Measurements from ENCODE around the gene ALDH1B1. TPM values are rescaled to one million over a fixed set of nuclear protein-coding genes. Genes with fewer than 3 reads are reported as not detected.

Gene ALDH1B1
- total RNA-seq, 1 donor from 2014 or later, result 9.0 TPM

- intact Hi-C loops (cut with micrococcal nuclease), result no loop called here
- ChIA-PET POLR2A (no interaction called here), CTCF (no interaction called here)
- no peak overlapping the region for H3K4me3 Mint-ChIP-seq
- ATAC-seq (ENCODE audit: low read depth), result no peak
- DNase-seq, result no peak
- peaks cover 20% of the 10 kb centered on the region for H3K27me3 Mint-ChIP-seq
- H3K27ac Mint-ChIP-seq, result no peak overlapping the region
- no peaks in the 10 kb centered on the region for H3K4me1 Mint-ChIP-seq
- no peaks in the 10 kb centered on the region for H3K36me3 Mint-ChIP-seq (ENCODE audit: low read depth)
- H3K9me3 Mint-ChIP-seq, result no peaks in the 10 kb centered on the region
- TF ChIP-seq CTCF (IDR thresholded peaks at IDR 0.05), result no peak
Measured at GRCh38 chr9:38408719-38409118, 16.2 kb downstream of the ALDH1B1 start.

DNA sequence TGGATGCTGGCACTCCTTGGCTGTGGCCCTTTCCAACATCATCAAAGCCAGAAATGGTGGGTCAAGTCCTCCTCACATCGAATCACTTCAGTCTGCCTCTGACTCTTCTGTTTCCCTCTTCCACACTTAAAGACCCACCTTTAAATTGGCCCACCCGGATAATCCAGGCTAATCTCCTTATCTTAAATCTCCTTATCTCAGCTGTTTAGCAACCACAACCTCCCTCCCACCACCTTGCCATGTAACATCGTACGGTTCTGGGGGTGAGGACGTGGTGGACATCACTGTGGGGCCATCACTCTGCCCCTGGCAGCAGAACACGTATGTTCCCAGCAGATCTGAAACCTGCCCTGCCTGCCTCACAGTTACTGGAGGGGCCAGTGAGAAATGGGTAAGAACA is 20.2 kb downstream of the ALDH1B1 start:
- ChIA-PET CTCF (no interaction called here), POLR2A (no interaction called here)
- intact Hi-C loops (cut with micrococcal nuclease), result no loop called here
- H3K4me1 Mint-ChIP-seq, result no peaks in the 10 kb centered on the region
- no peak overlapping the region for H3K27ac Mint-ChIP-seq
- no peaks in the 10 kb centered on the region for H3K36me3 Mint-ChIP-seq (ENCODE audit: low read depth)
- peaks cover 18% of the 10 kb centered on the region for H3K27me3 Mint-ChIP-seq
- TF ChIP-seq CTCF (IDR thresholded peaks at IDR 0.05), result no peak
- no peaks in the 10 kb centered on the region for H3K9me3 Mint-ChIP-seq
- DNase-seq (no peak), ATAC-seq (ENCODE audit: low read depth) (no peak)
- no peak overlapping the region for H3K4me3 Mint-ChIP-seq

DNA sequence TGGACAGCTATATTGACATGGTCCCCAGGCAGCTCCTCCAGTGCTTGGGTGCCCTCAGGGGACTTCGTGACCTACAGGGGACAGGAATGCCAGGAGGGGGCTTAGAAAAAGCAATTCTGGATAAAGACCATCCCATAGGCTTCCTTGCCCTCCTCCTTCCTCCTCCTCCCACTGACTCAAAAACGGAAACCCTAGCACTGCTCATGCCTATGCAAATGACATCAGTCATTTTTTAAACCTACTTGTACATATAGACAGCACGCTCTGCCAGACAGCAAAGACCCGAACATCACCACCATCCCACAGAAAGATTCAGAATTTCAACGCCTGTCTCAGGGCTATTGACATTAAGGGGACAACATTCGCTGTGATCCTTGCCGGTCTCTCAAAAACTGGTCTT is 20.8 kb downstream of the ALDH1B1 start:
- H3K4me3 Mint-ChIP-seq, result no peak overlapping the region
- ChIA-PET CTCF (no interaction called here), POLR2A (no interaction called here)
- peaks cover 18% of the 10 kb centered on the region for H3K27me3 Mint-ChIP-seq
- H3K36me3 Mint-ChIP-seq (ENCODE audit: low read depth), result no peaks in the 10 kb centered on the region
- intact Hi-C loops (cut with micrococcal nuclease), result no loop called here
- no peaks in the 10 kb centered on the region for H3K4me1 Mint-ChIP-seq
- ATAC-seq (ENCODE audit: low read depth) (no peak), DNase-seq (no peak)
- H3K27ac Mint-ChIP-seq, result no peak overlapping the region
- TF ChIP-seq CTCF (IDR thresholded peaks at IDR 0.05), result no peak
- no peaks in the 10 kb centered on the region for H3K9me3 Mint-ChIP-seq

GRCh38 chr9:38414040-38414723 is 21.7 kb downstream of the ALDH1B1 start:
- no peak for TF ChIP-seq CTCF (IDR thresholded peaks at IDR 0.05)
- ChIA-PET POLR2A (no interaction called here), CTCF (no interaction called here)
- Mint-ChIP-seq H3K9me3 (no peaks in the 10 kb centered on the region), H3K4me1 (no peaks in the 10 kb centered on the region), H3K36me3 (ENCODE audit: low read depth) (no peaks in the 10 kb centered on the region), H3K27me3 (peaks cover 15% of the 10 kb centered on the region), H3K4me3 (no peak overlapping the region), H3K27ac (no peak overlapping the region)
- intact Hi-C loops (cut with micrococcal nuclease), result no loop called here
- no peak for ATAC-seq (ENCODE audit: low read depth)
- DNase-seq, result no peak

DNA sequence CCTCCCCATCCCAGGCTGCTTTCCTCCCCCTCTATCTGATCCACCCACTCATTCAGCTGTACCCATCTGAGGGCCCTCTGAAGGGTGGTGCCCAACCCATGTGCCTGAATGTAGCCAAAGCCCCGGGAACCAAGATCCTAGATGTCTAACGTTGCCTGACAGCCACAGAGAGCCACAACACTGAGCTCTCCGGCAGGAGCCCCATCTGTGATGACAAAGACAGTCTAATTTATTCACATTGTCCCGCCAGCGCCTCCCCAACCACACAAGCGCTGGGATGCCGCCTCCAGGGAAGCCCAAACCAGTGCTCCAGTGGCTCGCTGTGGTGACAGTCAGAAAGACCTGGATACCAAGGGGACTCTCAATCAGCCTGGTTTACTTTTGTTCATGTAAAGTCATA is 23.4 kb downstream of the ALDH1B1 start:
- Mint-ChIP-seq H3K9me3 (no peaks in the 10 kb centered on the region), H3K27me3 (peaks cover 19% of the 10 kb centered on the region), H3K4me1 (no peaks in the 10 kb centered on the region), H3K36me3 (ENCODE audit: low read depth) (no peaks in the 10 kb centered on the region), H3K4me3 (no peak overlapping the region), H3K27ac (no peak overlapping the region)
- TF ChIP-seq CTCF (IDR thresholded peaks at IDR 0.05), result no peak
- ATAC-seq (ENCODE audit: low read depth) (no peak), DNase-seq (no peak)
- ChIA-PET POLR2A (no interaction called here), CTCF (no interaction called here)
- intact Hi-C loops (cut with micrococcal nuclease), result no loop called here
